ENCODE data around the gene CA5A.

CA5A gene

GRCh38 chr16:87847785-87848675, 88.3 kb downstream of the CA5A start:
- no peak for DNase-seq

GRCh38 chr16:87847467-87847784, 88.9 kb downstream of the CA5A start:
- no peak for DNase-seq

GRCh38 chr16:87846705-87847466, 89.4 kb downstream of the CA5A start:
- no peak for DNase-seq

DNA sequence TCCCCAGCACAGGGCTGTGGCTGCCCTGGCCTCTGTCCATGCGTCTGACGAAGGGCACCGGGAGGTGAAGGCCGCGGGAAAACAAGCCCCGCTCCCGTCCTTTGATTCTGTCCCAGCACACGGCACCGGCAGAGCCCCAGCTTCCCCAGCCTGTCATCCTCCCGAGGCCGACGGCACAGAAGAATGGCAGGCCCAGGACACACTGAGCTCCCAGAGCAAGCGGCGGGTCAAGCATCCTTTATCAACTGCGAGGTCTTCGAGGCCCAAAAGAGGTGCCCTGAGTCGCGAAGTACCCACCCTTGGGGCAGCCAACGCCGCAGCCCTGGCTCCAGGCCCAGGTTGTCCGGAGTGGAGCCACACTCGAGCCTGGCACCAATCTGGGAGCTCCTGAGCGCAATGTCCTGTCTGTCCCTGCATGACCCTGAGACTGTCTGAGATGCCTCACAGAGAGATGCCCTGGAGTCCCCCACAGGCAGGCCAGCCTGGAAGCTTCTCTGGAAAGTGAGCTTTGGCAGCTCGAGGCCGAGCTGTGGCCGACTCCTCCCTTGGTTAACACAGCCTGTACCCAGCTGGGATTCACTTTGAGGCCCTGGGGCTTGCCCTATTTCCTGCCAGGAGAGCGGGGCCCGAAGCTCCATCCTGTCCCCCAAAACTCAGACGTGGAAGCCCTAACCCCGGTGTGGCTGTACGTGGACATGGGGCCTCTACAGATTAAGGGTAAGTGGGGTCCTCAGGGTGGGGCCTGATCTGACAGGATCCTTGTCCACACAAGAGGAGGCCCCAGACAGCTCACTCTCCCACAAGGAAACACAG, 90.3 kb downstream of the CA5A start:
- DNase-seq, result no peak

DNA sequence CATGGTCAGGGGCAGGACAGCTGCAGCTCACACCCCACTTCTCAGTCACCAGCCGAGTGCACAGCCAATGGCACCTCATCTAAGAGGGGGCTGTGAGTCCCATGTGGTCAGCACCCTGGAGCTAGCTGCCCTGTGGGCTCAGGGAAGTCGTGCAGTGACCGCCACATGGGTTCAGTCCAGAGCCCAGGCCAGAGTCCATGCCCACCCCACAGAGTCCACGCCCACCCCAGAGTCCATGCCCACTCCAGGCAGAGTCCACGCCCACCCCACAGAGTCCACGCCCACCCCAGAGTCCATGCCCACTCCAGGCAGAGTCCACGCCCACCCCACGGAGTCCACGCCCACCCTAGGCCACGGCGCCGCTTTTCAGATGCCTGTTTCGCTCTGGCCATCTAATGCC, 91.1 kb downstream of the CA5A start:
- DNase-seq, result no peak

- DNase-seq, result no peak
Observed at GRCh38 chr16:87844809-87845208, 91.5 kb downstream of the CA5A start.

DNA sequence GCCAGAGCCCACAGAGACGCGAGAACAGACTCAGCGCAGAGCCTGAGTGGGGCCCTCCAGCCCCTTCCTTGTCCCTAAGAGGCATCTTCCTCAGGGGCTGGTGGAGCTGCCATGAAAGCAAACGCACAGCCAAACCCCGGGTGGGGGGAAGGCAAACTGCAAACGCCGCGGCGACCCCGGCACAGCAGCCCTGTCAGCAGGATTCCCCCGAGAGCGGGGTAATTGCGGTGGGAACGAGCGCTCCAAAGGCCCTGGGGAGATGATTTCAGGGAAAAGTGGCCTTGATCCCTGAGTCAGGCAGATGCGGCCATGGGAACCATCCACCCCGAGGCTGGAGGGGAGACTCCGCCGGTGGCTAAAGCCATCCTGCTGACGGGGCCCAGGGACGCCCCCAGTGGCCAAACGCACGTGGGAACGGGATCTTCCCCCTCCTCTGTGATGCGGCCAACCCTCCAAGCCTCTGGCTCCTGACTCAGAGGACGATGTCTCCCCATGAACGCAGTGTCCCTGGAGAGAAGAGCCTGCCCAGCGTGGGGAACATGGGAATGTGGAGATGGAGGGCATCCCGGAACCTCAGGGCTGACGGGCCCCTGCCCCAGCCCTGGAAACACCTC, 92.1 kb downstream of the CA5A start:
- DNase-seq, result no peak

DNA sequence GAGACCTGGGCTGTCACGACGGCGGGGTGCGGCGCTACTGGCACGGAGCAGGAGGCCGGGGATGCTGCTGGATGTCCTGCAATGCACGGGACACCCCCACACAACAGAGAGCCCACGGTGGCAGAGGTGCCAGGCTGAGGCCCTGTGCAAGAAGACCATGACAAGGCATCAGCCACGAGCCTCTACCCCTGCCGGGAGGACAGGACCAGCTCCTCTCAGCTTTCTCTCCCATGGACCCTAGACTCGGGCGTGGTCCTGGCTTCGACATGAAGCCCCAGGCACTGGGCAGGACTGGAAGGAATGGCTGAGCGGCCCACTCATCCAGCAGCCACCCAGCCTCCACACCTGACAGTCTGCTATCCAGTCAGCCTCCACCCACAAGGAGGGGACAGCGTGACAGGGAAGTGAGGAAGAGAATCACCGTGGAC, 92.6 kb downstream of the CA5A start:
- no peak for DNase-seq

- no peak for DNase-seq
Observed at GRCh38 chr16:87842209-87842869, 94.0 kb downstream of the CA5A start.

DNA sequence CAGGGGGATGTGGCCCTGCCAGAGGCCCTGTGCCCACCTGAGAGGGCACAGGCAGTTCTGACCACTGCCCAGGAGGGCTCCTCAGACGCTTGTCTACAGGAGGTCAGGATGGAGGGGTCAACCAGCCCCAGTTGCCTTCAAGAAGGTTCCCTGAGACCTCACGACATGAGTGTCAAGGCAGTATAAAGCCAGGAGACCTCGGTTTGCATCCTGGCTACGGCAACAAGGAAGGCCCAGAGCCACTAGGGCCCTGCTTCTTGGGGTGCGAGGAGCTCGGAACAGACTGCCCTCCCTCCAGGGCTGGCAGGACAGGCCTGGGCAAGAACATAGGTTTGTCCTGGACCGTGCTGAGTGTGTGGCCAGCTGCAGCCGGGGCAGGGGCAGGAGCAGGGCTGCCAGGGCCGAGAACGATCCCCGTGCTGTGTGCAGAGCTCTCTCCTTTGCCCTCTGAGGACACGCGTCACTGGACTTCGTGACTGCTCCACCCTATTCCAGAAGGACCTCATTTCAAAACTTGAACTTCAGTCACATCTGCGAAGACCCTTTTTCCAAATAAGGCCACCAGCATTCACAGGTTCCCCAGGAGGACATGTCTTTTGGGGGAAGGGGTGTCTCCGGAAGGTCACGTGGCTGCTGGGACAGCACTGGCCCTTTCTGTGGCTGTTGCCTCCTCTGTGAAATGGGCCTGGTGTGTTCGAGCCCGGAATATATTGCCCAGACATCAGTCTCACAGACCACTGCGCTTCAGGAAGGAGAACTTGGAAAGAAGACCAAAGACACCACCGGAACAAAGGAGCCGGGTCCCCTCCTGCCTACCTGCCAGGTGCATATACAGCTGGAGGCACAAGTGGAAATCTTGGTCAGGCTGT, 94.8 kb downstream of the CA5A start:
- no peak for DNase-seq

DNA sequence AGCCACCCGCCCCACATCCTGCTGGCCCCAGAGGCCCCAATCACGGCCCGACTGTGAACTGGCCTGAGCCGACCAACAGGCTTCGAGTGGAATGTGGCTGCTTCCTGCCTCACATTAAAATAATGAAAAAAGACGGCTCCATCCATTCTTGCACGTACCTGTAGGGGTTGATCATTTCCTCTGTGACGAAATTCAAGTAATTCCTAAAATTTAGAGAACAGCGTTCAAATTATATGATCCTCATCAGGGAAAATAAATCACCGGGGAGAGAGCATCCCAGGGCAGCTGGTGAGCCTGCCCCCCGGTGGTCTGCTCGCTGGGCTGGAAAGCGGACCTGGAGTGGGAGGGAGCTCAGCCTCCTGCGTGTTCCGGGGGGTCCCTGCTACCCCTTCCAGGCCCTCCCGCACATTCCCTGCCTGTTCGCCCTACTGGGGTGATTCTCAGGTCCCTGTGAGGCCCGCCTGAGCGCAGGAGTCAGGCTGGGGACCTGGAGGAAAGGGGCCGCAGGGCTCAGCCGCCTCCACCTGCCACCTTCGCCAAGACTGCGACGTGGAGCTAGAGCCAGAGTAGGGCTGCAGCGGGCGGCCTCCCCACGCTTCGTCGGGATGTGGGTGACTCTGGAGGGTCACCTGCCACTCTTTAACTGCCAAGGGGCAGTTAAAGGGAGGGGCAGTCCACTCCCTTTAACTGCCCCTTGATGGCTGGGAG, 95.9 kb downstream of the CA5A start:
- DNase-seq, result no peak

GRCh38 chr16:87839542-87840270, 96.6 kb downstream of the CA5A start:
- DNase-seq, result no peak

DNA sequence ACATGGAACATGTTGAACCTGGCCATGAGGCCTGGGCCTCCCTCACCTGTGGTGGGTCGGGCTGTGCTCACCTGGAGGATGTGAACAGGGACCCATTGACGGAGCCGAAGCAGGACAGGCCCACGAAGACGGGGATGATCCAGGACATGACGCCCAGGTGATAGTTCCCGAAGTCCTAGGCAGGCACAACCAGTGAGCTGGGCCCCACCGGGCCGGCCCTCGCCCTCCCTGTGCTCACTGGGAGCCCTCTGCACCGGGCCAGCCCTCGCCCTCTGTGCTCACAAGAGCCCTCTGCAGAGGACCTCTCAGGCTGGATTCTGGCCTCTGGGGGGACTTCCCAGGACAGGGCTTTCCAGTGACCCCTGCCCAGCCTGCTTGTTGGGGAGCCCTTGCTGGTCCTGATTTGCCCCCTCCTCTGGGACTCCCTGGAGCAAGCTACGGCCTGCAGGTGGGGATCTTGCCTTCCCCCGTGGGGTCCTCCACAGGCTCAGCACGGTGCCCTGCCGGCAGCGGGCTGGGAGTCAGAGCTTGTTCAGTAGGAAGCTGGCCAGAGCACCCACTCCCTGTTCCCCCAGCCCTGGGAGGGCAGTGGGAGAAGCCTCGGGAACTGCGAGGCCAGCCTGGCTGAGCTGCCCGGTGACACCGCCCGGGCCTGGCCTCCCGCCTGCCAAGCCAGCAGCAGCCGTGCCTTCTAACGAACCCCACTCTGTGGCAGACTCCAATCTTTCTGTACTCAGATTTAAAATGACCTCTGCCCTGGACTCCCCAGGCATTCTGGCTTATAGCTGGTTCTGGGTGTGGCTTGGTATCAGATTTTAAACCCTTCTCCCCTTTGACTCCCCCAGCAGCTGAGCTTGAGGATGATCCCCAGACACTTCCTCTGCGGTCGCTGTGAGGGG, 97.4 kb downstream of the CA5A start:
- no peak for DNase-seq

Data from OCI-M1 (cell line).